Trophoblast cell (in vitro differentiated cells and primary cell): Measurements from ENCODE around the gene USP31.

Source experiments
- DNase-seq, 2 donors: peaks; one replicate each; pipeline ENCODE4 v3.0.0-alpha.2; 2016
- H2AFZ ChIP-seq: 2 replicates; pipeline ENCODE4 v1.6.1; 2013; ENCODE audit warnings: low read length, moderate library complexity, mild to moderate bottlenecking; ENCODE audit not compliant: insufficient read depth, poor library complexity
- H2AK5ac ChIP-seq: 2 replicates; pipeline ENCODE4 v1.6.1; 2013; ENCODE audit warnings: mild to moderate bottlenecking, low read length
- H2BK120ac ChIP-seq: 2 replicates; pipeline ENCODE4 v1.6.1; 2013; ENCODE audit warnings: low read length, mild to moderate bottlenecking, moderate library complexity; ENCODE audit not compliant: insufficient read depth, poor library complexity
- H2BK12ac ChIP-seq: 2 replicates; pipeline ENCODE4 v1.6.1; 2013; ENCODE audit warnings: mild to moderate bottlenecking, low read length, moderate library complexity
- H2BK5ac ChIP-seq: 2 replicates; pipeline ENCODE4 v1.6.1; 2013; ENCODE audit warnings: low read length, low read depth, moderate library complexity, mild to moderate bottlenecking; ENCODE audit not compliant: poor library complexity
- H3K14ac ChIP-seq: 2 replicates; pipeline ENCODE4 v1.6.1; 2013; ENCODE audit warnings: mild to moderate bottlenecking, low read length
- H3K18ac ChIP-seq: 2 replicates; pipeline ENCODE4 v1.6.1; 2013; ENCODE audit warnings: mild to moderate bottlenecking, low read length
- H3K23ac ChIP-seq: 2 replicates; pipeline ENCODE4 v1.6.1; 2013; ENCODE audit warnings: low read length
- H3K27ac ChIP-seq: 2 replicates; pipeline ENCODE4 v1.5.1; 2013; ENCODE audit warnings: low read depth, mild to moderate bottlenecking, inconsistent platforms, low read length, moderate library complexity
- H3K27me3 ChIP-seq: 2 replicates; pipeline ENCODE4 v1.6.1; 2013; ENCODE audit warnings: inconsistent platforms, mild to moderate bottlenecking, low read length, moderate library complexity; ENCODE audit not compliant: insufficient read depth
- H3K36me3 ChIP-seq, 2 experiments: 1 replicate in 1 of 2; 2 replicates in 1 of 2; pipeline ENCODE4 v1.6.1; 2013; ENCODE audit warnings: low read length in 2 of 2, mild to moderate bottlenecking in 2 of 2, moderate library complexity in 1 of 2; ENCODE audit not compliant: insufficient read depth in 2 of 2, control insufficient read depth in 1 of 2
- H3K4ac ChIP-seq: 2 replicates; pipeline ENCODE4 v1.6.1; 2013; ENCODE audit warnings: low read depth, mild to moderate bottlenecking, low read length, moderate library complexity
- H3K4me1 ChIP-seq, 2 experiments: 1 replicate in 1 of 2; 2 replicates in 1 of 2; pipeline ENCODE4 v1.6.1; 2013; ENCODE audit warnings: low read length in 2 of 2, mild to moderate bottlenecking in 2 of 2, moderate library complexity in 1 of 2; ENCODE audit not compliant: insufficient read depth in 2 of 2, control insufficient read depth in 1 of 2
- H3K4me2 ChIP-seq: 2 replicates; pipeline ENCODE4 v1.6.1; 2013; ENCODE audit warnings: inconsistent platforms, mild to moderate bottlenecking, low read length, moderate library complexity
- H3K4me3 ChIP-seq: 2 replicates; pipeline ENCODE4 v1.5.1; 2013; ENCODE audit warnings: mild to moderate bottlenecking, low read depth, low read length, inconsistent platforms
- H3K79me1 ChIP-seq: one replicate; pipeline ENCODE4 v1.6.1; 2013; ENCODE audit warnings: low read length
- H3K79me2 ChIP-seq: 2 replicates; pipeline ENCODE4 v1.6.1; 2013; ENCODE audit warnings: low read length, mild to moderate bottlenecking; ENCODE audit not compliant: control insufficient read depth, insufficient read depth, poor library complexity
- H3K9ac ChIP-seq: 2 replicates; pipeline ENCODE4 v1.6.1; 2013; ENCODE audit warnings: mild to moderate bottlenecking, low read length
- H3K9me3 ChIP-seq: 2 replicates; pipeline ENCODE4 v1.6.1; 2013; ENCODE audit warnings: low read depth, mild to moderate bottlenecking, control low read depth, inconsistent platforms, low read length; ENCODE audit not compliant: insufficient read depth
- H4K12ac ChIP-seq: 2 replicates; pipeline ENCODE4 v1.6.1; 2013; ENCODE audit warnings: low read depth, mild to moderate bottlenecking, low read length, moderate library complexity
- H4K8ac ChIP-seq: 2 replicates; pipeline ENCODE4 v1.6.1; 2013; ENCODE audit warnings: low read depth, mild to moderate bottlenecking, low read length, moderate library complexity
- H4K91ac ChIP-seq: one replicate; pipeline ENCODE4 v1.6.1; 2013; ENCODE audit warnings: low read depth, mild to moderate bottlenecking, low read length, moderate library complexity
- WGBS: extraction: QIAGEN DNeasy Blood & Tissue Kit; methylation state at CpG from one replicate; pipeline ENCODE4 v1.1.7; 2013; ENCODE audit warnings: missing lambda C conversion rate; ENCODE audit not compliant: insufficient read length, insufficient coverage; ENCODE audit errors: extremely low coverage; 5-methylcytosine and 5-hydroxymethylcytosine counted together

USP31 gene

DNA sequence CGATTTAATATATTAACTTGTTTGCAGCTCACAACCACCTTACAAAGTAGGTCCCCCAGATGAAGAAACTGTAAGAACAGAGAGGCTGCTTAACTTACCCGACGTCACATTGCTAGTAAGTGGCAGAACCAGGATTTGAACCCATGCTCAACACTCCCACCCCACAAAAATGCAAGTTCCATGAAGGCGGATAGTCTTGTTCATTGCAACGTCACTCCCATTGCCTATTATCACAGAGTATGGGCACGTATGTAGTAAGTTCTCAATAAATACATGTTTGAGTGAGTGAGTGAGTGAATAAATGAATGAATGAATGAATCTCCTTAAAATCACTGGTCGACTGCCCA, 1.1 kb downstream of the USP31 start:
- Histone ChIP-seq H4K8ac (no peak overlapping the region), H2BK12ac (no peak overlapping the region), H3K23ac (no peak overlapping the region), H3K79me1 (no peaks in the 10 kb centered on the region), H3K18ac (peak overlapping the region; percentile 69), H3K4me3 (peak overlapping the region; percentile 84), H3K9me3 (peaks cover 3% of the 10 kb centered on the region), H3K27me3 (no peaks in the 10 kb centered on the region), H3K36me3 (no peaks in the 10 kb centered on the region), H3K4me1 (peaks cover 0 to 4% of the 10 kb centered on the region in 2 experiments), H3K27ac (no peak overlapping the region), H3K79me2 (peaks cover 2% of the 10 kb centered on the region), H3K4me2 (peak overlapping the region; percentile 84), H4K12ac (peak overlapping the region; percentile 41), H4K91ac (no peak overlapping the region), H2BK5ac (no peak overlapping the region), H2BK120ac (no peak overlapping the region), H3K4ac (no peak overlapping the region), H2AK5ac (no peak overlapping the region), H2AFZ (no peak overlapping the region), H3K9ac (no peak overlapping the region), H3K14ac (no peak overlapping the region)
- WGBS, result no CpG with 5 or more reads among the region's 7 CpGs
- DNase-seq, result peak in 1 of 2 donors; percentile 16

- peaks cover 0 to 4% of the 10 kb centered on the region in 2 experiments for H3K4me1 ChIP-seq
- no peak overlapping the region for H3K4ac ChIP-seq
- H4K8ac ChIP-seq, result no peak overlapping the region
- no peak overlapping the region for H3K18ac ChIP-seq
- no peaks in the 10 kb centered on the region for H3K27me3 ChIP-seq
- H2AK5ac ChIP-seq, result no peak overlapping the region
- no peak overlapping the region for H3K9ac ChIP-seq
- H2BK5ac ChIP-seq, result no peak overlapping the region
- no peak overlapping the region for H4K91ac ChIP-seq
- no peak overlapping the region for H3K14ac ChIP-seq
- H4K12ac ChIP-seq, result no peak overlapping the region
- no peak overlapping the region for H2AFZ ChIP-seq
- no peak overlapping the region for H3K23ac ChIP-seq
- H2BK12ac ChIP-seq, result no peak overlapping the region
- H3K79me2 ChIP-seq, result peaks cover 2% of the 10 kb centered on the region
- DNase-seq, result no peak
- WGBS, result no CpG with 5 or more reads among the region's 4 CpGs
- no peaks in the 10 kb centered on the region for H3K36me3 ChIP-seq
- no peak overlapping the region for H2BK120ac ChIP-seq
- H3K9me3 ChIP-seq, result peaks cover 3% of the 10 kb centered on the region
- no peak overlapping the region for H3K4me2 ChIP-seq
- no peaks in the 10 kb centered on the region for H3K79me1 ChIP-seq
- no peak overlapping the region for H3K4me3 ChIP-seq
- H3K27ac ChIP-seq, result no peak overlapping the region
Observed at GRCh38 chr16:23147666-23148065, 1.6 kb downstream of the USP31 start.

GRCh38 chr16:23146877-23147601, 2.2 kb downstream of the USP31 start:
- Histone ChIP-seq H3K4me2 (no peak overlapping the region), H4K91ac (no peak overlapping the region), H2AFZ (no peak overlapping the region), H2BK120ac (no peak overlapping the region), H3K27me3 (no peaks in the 10 kb centered on the region), H3K9ac (no peak overlapping the region), H4K12ac (no peak overlapping the region), H3K23ac (no peak overlapping the region), H3K36me3 (no peaks in the 10 kb centered on the region), H3K9me3 (peaks cover 3% of the 10 kb centered on the region), H2BK12ac (no peak overlapping the region), H3K4me3 (peak overlapping the region; percentile 21), H2BK5ac (no peak overlapping the region), H3K18ac (no peak overlapping the region), H2AK5ac (no peak overlapping the region), H3K79me1 (no peaks in the 10 kb centered on the region), H3K14ac (no peak overlapping the region), H3K27ac (no peak overlapping the region), H3K4me1 (peaks cover 4% of the 10 kb centered on the region in 2 experiments), H4K8ac (no peak overlapping the region), H3K4ac (no peak overlapping the region), H3K79me2 (peaks cover 2% of the 10 kb centered on the region)
- no CpG with 5 or more reads among the region's 17 CpGs for WGBS
- DNase-seq, result no peak

- Histone ChIP-seq H4K12ac (no peak overlapping the region), H3K4me2 (no peak overlapping the region), H3K4ac (no peak overlapping the region), H3K36me3 (no peaks in the 10 kb centered on the region), H3K79me1 (no peaks in the 10 kb centered on the region), H3K4me1 (peaks cover 4% of the 10 kb centered on the region in 2 experiments), H2AK5ac (no peak overlapping the region), H3K14ac (no peak overlapping the region), H2BK5ac (no peak overlapping the region), H4K8ac (no peak overlapping the region), H3K27ac (no peak overlapping the region), H3K79me2 (peaks cover 2% of the 10 kb centered on the region), H3K9me3 (peaks cover 3% of the 10 kb centered on the region), H3K27me3 (no peaks in the 10 kb centered on the region), H2BK120ac (no peak overlapping the region), H4K91ac (no peak overlapping the region), H2AFZ (no peak overlapping the region), H3K9ac (no peak overlapping the region), H3K23ac (no peak overlapping the region), H3K18ac (no peak overlapping the region), H3K4me3 (no peak overlapping the region), H2BK12ac (no peak overlapping the region)
- peak; percentile 20 to 47 for DNase-seq
- WGBS, result no CpG with 5 or more reads among the region's 3 CpGs
Observed at GRCh38 chr16:23145608-23146007, 3.6 kb downstream of the USP31 start.
